ENCODE measurements around the gene DHRS7.

The DHRS7 gene

GRCh38 chr14:60171690-60172089 is 6.5 kb upstream of the DHRS7 start:
- Histone ChIP-seq H3K9ac (no peak overlapping the region), H3K27ac (no peak overlapping the region), H3K4me3 (no peak overlapping the region), H3K9me3 (no peaks in the 10 kb centered on the region), H3K27me3 (no peaks in the 10 kb centered on the region), H3K36me3 (no peaks in the 10 kb centered on the region), H3K4me1 (no peaks in the 10 kb centered on the region), H4K20me1 (no peaks in the 10 kb centered on the region), H3K4me2 (no peak overlapping the region)
- no peak for TF ChIP-seq Cebpa-rat (IDR thresholded peaks at IDR 0.05)

- Histone ChIP-seq H3K9me3 (no peaks in the 10 kb centered on the region), H3K4me1 (peaks cover 6% of the 10 kb centered on the region), H4K20me1 (no peaks in the 10 kb centered on the region), H3K4me3 (no peak overlapping the region), H3K4me2 (no peak overlapping the region), H3K27me3 (no peaks in the 10 kb centered on the region), H3K27ac (no peak overlapping the region), H3K9ac (no peak overlapping the region), H3K36me3 (no peaks in the 10 kb centered on the region)
- TF ChIP-seq Cebpa-rat (IDR thresholded peaks at IDR 0.05) = no peak
Observed at GRCh38 chr14:60170948-60171347, 5.8 kb upstream of the DHRS7 start.

GRCh38 chr14:60169722-60170121 is 4.5 kb upstream of the DHRS7 start:
- Histone ChIP-seq H3K4me2 (no peak overlapping the region), H4K20me1 (no peaks in the 10 kb centered on the region), H3K27me3 (no peaks in the 10 kb centered on the region), H3K9me3 (no peaks in the 10 kb centered on the region), H3K36me3 (no peaks in the 10 kb centered on the region), H3K4me3 (no peak overlapping the region), H3K4me1 (peaks cover 11% of the 10 kb centered on the region), H3K9ac (no peak overlapping the region), H3K27ac (no peak overlapping the region)
- TF ChIP-seq Cebpa-rat (IDR thresholded peaks at IDR 0.05) = no peak

GRCh38 chr14:60166142-60166541 is 944 bp upstream of the DHRS7 start:
- Histone ChIP-seq H3K9me3 (no peaks in the 10 kb centered on the region), H3K27ac (peak overlapping the region; percentile 92; the same call in 1 of the 2 replicates), H4K20me1 (no peaks in the 10 kb centered on the region), H3K4me3 (no peak overlapping the region), H3K36me3 (peaks cover 12% of the 10 kb centered on the region), H3K4me2 (peak overlapping the region; percentile 83), H3K4me1 (peaks cover 29% of the 10 kb centered on the region), H3K9ac (no peak overlapping the region), H3K27me3 (no peaks in the 10 kb centered on the region)
- TF ChIP-seq Cebpa-rat (IDR thresholded peaks at IDR 0.05) = no peak

GRCh38 chr14:60165547-60165876 is 314 bp upstream of the DHRS7 start:
- TF ChIP-seq Cebpa-rat (IDR thresholded peaks at IDR 0.05) = no peak
- H3K4me2 ChIP-seq = peak overlapping the region; percentile 83
- peak overlapping the region; percentile 92 for H3K4me3 ChIP-seq
- H3K9me3 ChIP-seq = no peaks in the 10 kb centered on the region
- H3K36me3 ChIP-seq = peaks cover 16% of the 10 kb centered on the region
- peaks cover 29% of the 10 kb centered on the region for H3K4me1 ChIP-seq
- peak overlapping the region; percentile 92 for H3K27ac ChIP-seq
- H4K20me1 ChIP-seq = no peaks in the 10 kb centered on the region
- H3K27me3 ChIP-seq = no peaks in the 10 kb centered on the region
- peak overlapping the region; percentile 94 for H3K9ac ChIP-seq

GRCh38 chr14:60164404-60164711 is 840 bp downstream of the DHRS7 start:
- H3K36me3 ChIP-seq = peaks cover 18% of the 10 kb centered on the region
- H4K20me1 ChIP-seq = no peaks in the 10 kb centered on the region
- peak overlapping the region; percentile 92 for H3K4me3 ChIP-seq
- H3K4me1 ChIP-seq = peaks cover 29% of the 10 kb centered on the region
- peak overlapping the region; percentile 92 for H3K27ac ChIP-seq
- peak overlapping the region; percentile 83 for H3K4me2 ChIP-seq
- no peaks in the 10 kb centered on the region for H3K27me3 ChIP-seq
- H3K9me3 ChIP-seq = no peaks in the 10 kb centered on the region
- TF ChIP-seq Cebpa-rat (IDR thresholded peaks at IDR 0.05) = no peak
- peak overlapping the region; percentile 94 for H3K9ac ChIP-seq

- H3K4me2 ChIP-seq = peak overlapping the region; percentile 83
- no peaks in the 10 kb centered on the region for H3K27me3 ChIP-seq
- peak overlapping the region; percentile 92 for H3K4me3 ChIP-seq
Observed at GRCh38 chr14:60163693-60164092, 1.5 kb downstream of the DHRS7 start.

GRCh38 chr14:60161196-60162107 is 3.7 kb downstream of the DHRS7 start:
- peaks cover 18% of the 10 kb centered on the region for H3K36me3 ChIP-seq
- H3K27ac ChIP-seq = no peak overlapping the region
- H3K4me3 ChIP-seq = no peak overlapping the region
- peaks cover 31% of the 10 kb centered on the region for H3K4me1 ChIP-seq
- H3K9me3 ChIP-seq = no peaks in the 10 kb centered on the region
- no peak overlapping the region for H3K9ac ChIP-seq
- peaks cover 5% of the 10 kb centered on the region; the same call in 1 of the 2 replicates for H4K20me1 ChIP-seq
- H3K4me2 ChIP-seq = no peak overlapping the region
- H3K27me3 ChIP-seq = no peaks in the 10 kb centered on the region
- no peak for TF ChIP-seq Cebpa-rat (IDR thresholded peaks at IDR 0.05)

More at GRCh38 chr14:60163693-60164092, 1.5 kb downstream of the DHRS7 start:
- TF ChIP-seq Cebpa-rat (IDR thresholded peaks at IDR 0.05) = no peak
- Histone ChIP-seq H3K9ac (no peak overlapping the region), H3K36me3 (peaks cover 18% of the 10 kb centered on the region), H3K4me1 (peaks cover 29% of the 10 kb centered on the region), H4K20me1 (no peaks in the 10 kb centered on the region), H3K9me3 (no peaks in the 10 kb centered on the region), H3K27ac (no peak overlapping the region)

- peaks cover 21% of the 10 kb centered on the region for H3K4me1 ChIP-seq
- no peak overlapping the region for H3K4me2 ChIP-seq
- H3K27me3 ChIP-seq = no peaks in the 10 kb centered on the region
- no peak overlapping the region for H3K27ac ChIP-seq
- peaks cover 22% of the 10 kb centered on the region for H3K36me3 ChIP-seq
- no peak overlapping the region for H3K9ac ChIP-seq
- no peak for TF ChIP-seq Cebpa-rat (IDR thresholded peaks at IDR 0.05)
- peaks cover 5% of the 10 kb centered on the region; the same call in 1 of the 2 replicates for H4K20me1 ChIP-seq
- H3K4me3 ChIP-seq = no peak overlapping the region
- no peaks in the 10 kb centered on the region for H3K9me3 ChIP-seq
Observed at GRCh38 chr14:60160422-60160821, 4.8 kb downstream of the DHRS7 start.

- no peak for TF ChIP-seq Cebpa-rat (IDR thresholded peaks at IDR 0.05)
- Histone ChIP-seq H3K9me3 (no peaks in the 10 kb centered on the region), H4K20me1 (peaks cover 5% of the 10 kb centered on the region; the same call in 1 of the 2 replicates), H3K36me3 (peaks cover 41% of the 10 kb centered on the region), H3K27me3 (no peaks in the 10 kb centered on the region), H3K27ac (no peak overlapping the region), H3K4me3 (no peak overlapping the region), H3K4me2 (no peak overlapping the region), H3K9ac (no peak overlapping the region), H3K4me1 (peaks cover 32% of the 10 kb centered on the region)
Observed at GRCh38 chr14:60154671-60155070, 10.5 kb downstream of the DHRS7 start.
